ENCODE data around the gene KIAA1614.
A peak's percentile ranks its signal among the peaks of the same experiment; 100 is the strongest.

Gene KIAA1614

GRCh38 chr1:180974236-180974635, 61.5 kb downstream of the KIAA1614 start:
- no peak for TF ChIP-seq CTCF (IDR thresholded peaks at IDR 0.05; ENCODE audit: low read depth, low read length)
- DNase-seq (ENCODE audit: low read depth in 2 of 2), result no peak

DNA sequence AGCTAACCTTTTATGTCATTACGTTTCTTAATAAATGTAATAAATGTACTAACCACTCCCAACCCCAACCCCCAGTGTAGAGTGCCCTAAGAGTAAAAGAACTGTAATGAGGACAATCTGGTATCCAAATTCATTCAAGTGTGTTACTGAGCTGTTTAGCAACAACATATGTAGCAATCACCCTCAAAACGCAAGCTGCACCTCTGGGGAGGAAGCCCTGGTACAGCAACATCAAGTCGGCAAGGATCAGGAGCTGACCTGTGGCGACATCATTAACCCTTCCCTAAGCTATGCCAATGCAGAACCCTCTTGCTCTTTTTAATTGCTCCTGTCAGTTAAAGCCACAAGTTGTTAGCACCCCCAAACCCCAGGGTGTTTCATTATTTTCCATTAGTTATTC, 62.9 kb downstream of the KIAA1614 start:
- DNase-seq (ENCODE audit: low read depth in 2 of 2), result peak; percentile 12 to 14
- no peak overlapping the region for H3K4me3 ChIP-seq (replicated peaks in 1 of 2; ENCODE audit: low read depth in 2 of 2, low read length in 2 of 2)
- TF ChIP-seq CTCF (IDR thresholded peaks at IDR 0.05; ENCODE audit: low read depth, low read length), result no peak

More at GRCh38 chr1:180974236-180974635, 61.5 kb downstream of the KIAA1614 start:
- no peak overlapping the region for H3K4me3 ChIP-seq (replicated peaks in 1 of 2; ENCODE audit: low read depth in 2 of 2, low read length in 2 of 2)

GRCh38 chr1:180976191-180976590, 63.5 kb downstream of the KIAA1614 start:
- no peak overlapping the region for H3K4me3 ChIP-seq (replicated peaks in 1 of 2; ENCODE audit: low read depth in 2 of 2, low read length in 2 of 2)
- no peak for DNase-seq (ENCODE audit: low read depth in 2 of 2)
- TF ChIP-seq CTCF (IDR thresholded peaks at IDR 0.05; ENCODE audit: low read depth, low read length), result no peak

GRCh38 chr1:180976732-180977357, 64.1 kb downstream of the KIAA1614 start:
- H3K4me3 ChIP-seq (replicated peaks in 1 of 2; ENCODE audit: low read depth in 2 of 2, low read length in 2 of 2), result no peak overlapping the region
- no peak for TF ChIP-seq CTCF (IDR thresholded peaks at IDR 0.05; ENCODE audit: low read depth, low read length)
- DNase-seq (ENCODE audit: low read depth in 2 of 2), result no peak

DNA sequence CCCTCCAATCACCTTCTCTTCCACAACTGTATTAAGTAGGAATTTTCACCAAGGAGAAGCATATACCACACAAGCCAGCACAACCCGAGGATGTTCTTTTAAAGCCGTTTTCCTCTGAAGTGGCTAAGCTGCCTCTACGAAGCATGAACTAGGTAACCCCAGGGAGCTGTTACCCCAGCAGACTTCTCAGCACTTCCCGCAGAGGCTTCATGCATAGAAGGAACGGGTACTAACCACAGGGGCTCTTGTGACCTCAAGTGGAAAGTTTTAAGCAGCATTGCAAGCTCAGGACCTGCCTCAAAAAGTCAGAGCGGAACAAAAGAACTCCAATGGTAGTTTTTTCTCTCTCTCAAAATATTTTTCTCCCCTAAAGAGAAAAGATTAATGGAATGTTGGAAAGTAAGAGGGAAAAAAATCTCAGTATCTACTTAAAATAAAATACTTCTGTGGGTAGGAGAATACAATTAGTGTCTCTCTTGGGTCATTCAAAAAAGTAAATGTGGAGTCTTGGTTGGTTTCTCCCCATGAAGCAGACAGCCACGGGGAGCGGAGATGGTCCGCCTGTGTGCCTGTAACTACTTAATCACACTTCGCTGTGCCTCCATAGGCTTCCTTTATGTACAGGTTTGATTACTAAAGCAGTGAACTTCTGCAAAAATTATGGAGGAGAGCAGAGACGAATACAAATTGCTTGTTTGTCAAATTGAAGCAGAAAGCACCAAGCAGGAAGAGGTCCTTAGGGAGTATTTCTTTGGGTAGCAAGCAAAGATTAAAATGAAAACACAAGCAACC, 69.1 kb downstream of the KIAA1614 start:
- no peak for TF ChIP-seq CTCF (IDR thresholded peaks at IDR 0.05; ENCODE audit: low read depth, low read length)
- no peak for DNase-seq (ENCODE audit: low read depth in 2 of 2)
- H3K4me3 ChIP-seq (replicated peaks in 1 of 2; ENCODE audit: low read depth in 2 of 2, low read length in 2 of 2), result no peak overlapping the region

GRCh38 chr1:180982422-180982821, 69.7 kb downstream of the KIAA1614 start:
- no peak for TF ChIP-seq CTCF (IDR thresholded peaks at IDR 0.05; ENCODE audit: low read depth, low read length)
- H3K4me3 ChIP-seq (replicated peaks in 1 of 2; ENCODE audit: low read depth in 2 of 2, low read length in 2 of 2), result no peak overlapping the region
- no peak for DNase-seq (ENCODE audit: low read depth in 2 of 2)
